Spleen (tissue), 11 donors: ENCODE measurements around the gene ACP4. TPM values are rescaled to one million over a fixed set of nuclear protein-coding genes. Genes with fewer than 3 reads are reported as not detected.

Experiments used
- DNase-seq: peaks from one replicate; pipeline ENCODE4 v3.0.0-alpha.2; 2020
- H3K27ac ChIP-seq, 8 donors: fragments of 200-600 bp; sonication (generic) in 7 of 8; 1 replicate in 4 of 8; 2 replicates in 4 of 8; pipeline versions ENCODE4 v1.5.0 to v1.8.0; 2016 to 2021; ENCODE audit warnings: inconsistent platforms in 4 of 8, mild to moderate bottlenecking in 4 of 8, moderate library complexity in 1 of 8
- H3K27me3 ChIP-seq, 7 donors: fragments of 200-600 bp; sonication (generic) in 6 of 7; replicated peaks in 1 of 7; 1 replicate in 4 of 7; 2 replicates in 3 of 7; pipeline versions ENCODE4 v1.5.0 to v1.8.0; 2016 to 2021; ENCODE audit warnings: inconsistent platforms in 3 of 7, mild to moderate bottlenecking in 1 of 7
- H3K36me3 ChIP-seq, 6 donors: fragments of 200-600 bp; sonication (generic) in 5 of 6; 1 replicate in 4 of 6; 2 replicates in 2 of 6; pipeline versions ENCODE4 v1.5.0 to v1.8.0; 2016 to 2021; ENCODE audit warnings: inconsistent platforms in 2 of 6
- H3K4me1 ChIP-seq, 6 donors: fragments of 200-600 bp; sonication (generic) in 5 of 6; 1 replicate in 3 of 6; 2 replicates in 3 of 6; pipeline versions ENCODE4 v1.5.0 to v1.8.0; 2016 to 2021; ENCODE audit warnings: inconsistent platforms in 3 of 6
- H3K4me3 ChIP-seq, 8 donors: fragments of 200-600 bp; sonication (generic) in 7 of 8; 1 replicate in 4 of 8; 2 replicates in 4 of 8; pipeline versions ENCODE4 v1.5.0 to v1.8.0; 2016 to 2021; ENCODE audit warnings: inconsistent platforms in 4 of 8, mild to moderate bottlenecking in 4 of 8, moderate library complexity in 2 of 8
- H3K9me3 ChIP-seq, 8 donors: fragments of 200-600 bp; sonication (generic) in 7 of 8; 1 replicate in 4 of 8; 2 replicates in 4 of 8; pipeline versions ENCODE4 v1.5.0 to v1.8.0; 2016 to 2021; ENCODE audit warnings: inconsistent platforms in 4 of 8
- CTCF ChIP-seq, 11 experiments: fragments of 200-600 bp in 7 of 11; fragments of 450-650 bp in 4 of 11; sonication (generic) in 4 of 11; IDR thresholded peaks in 8 of 11; conservative IDR thresholded peaks in 3 of 11; 1 replicate in 7 of 11; 2 replicates in 4 of 11; pipeline versions ENCODE4 v1.4.0 to v1.8.0; 2016 to 2021; ENCODE audit warnings: antibody characterized with exemption in 11 of 11, inconsistent platforms in 4 of 11, mild to moderate bottlenecking in 1 of 11
- POLR2A ChIP-seq, 3 donors: fragments of 450-650 bp; IDR thresholded peaks; one replicate each; pipeline ENCODE4 v1.5.1; 2017; ENCODE audit warnings: antibody characterized with exemption in 3 of 3, mild to moderate bottlenecking in 1 of 3
- POLR2AphosphoS5 ChIP-seq, 3 donors: sonication (generic); formaldehyde crosslinking; IDR thresholded peaks; one replicate each; pipeline ENCODE4 v1.5.1; 2017; ENCODE audit warnings: antibody characterized with exemption in 3 of 3
- WGBS, 5 donors: extraction: QIAGEN DNeasy Blood & Tissue Kit in 3 of 5; methylation state at CpG; one replicate each; pipeline versions ENCODE4 v1.1.5 to v1.1.7; 2013 to 2018; 5-methylcytosine and 5-hydroxymethylcytosine counted together
- intact Hi-C: fragments of 100-400 bp; cut with DNase I; formaldehyde crosslinking; loops from one replicate; pipeline ENCODE4 v1.15.0; 2023; ENCODE audit warnings: low total_unique reads
- polyA plus RNA-seq, 3 donors: library from polyadenylated mRNA; stranded (reverse); fragments of 200-250 nt; gene quantifications; one replicate each; pipeline ENCODE4 v1.2.1, GENCODE V29; 2013
- total RNA-seq, 7 donors: library from RNA; depleted of rRNA in 3 of 7; stranded (reverse); fragments of >200 nt in 3 of 7; fragmentation: NEBNext Ultra II Directional in 4 of 7; extraction: Animal tissue kit (Norgen Biotek cat#: 25700) in 4 of 7; gene quantifications; one replicate each; pipeline versions ENCODE4 v1.1.0 to v1.2.1, GENCODE V29; 2016 to 2021
- donor health status: healthy with polysubstance abuse.
- donor health status: DM: no; HTN: no; CAD: no; lungs with moderate emphysema.
- donor health status: DM: no; HTN: no; CAD: no.
- donor health status: Bipolar disorder and iron deficiency.
- donor health status: healthy.
- donor health status: DM: no; HTN: no; CAD: no.
- donor health status: DM: yes; HTN: yes; CAD: no.

Gene ACP4
- total and polyA plus RNA-seq, 10 donors: not detected

DNA sequence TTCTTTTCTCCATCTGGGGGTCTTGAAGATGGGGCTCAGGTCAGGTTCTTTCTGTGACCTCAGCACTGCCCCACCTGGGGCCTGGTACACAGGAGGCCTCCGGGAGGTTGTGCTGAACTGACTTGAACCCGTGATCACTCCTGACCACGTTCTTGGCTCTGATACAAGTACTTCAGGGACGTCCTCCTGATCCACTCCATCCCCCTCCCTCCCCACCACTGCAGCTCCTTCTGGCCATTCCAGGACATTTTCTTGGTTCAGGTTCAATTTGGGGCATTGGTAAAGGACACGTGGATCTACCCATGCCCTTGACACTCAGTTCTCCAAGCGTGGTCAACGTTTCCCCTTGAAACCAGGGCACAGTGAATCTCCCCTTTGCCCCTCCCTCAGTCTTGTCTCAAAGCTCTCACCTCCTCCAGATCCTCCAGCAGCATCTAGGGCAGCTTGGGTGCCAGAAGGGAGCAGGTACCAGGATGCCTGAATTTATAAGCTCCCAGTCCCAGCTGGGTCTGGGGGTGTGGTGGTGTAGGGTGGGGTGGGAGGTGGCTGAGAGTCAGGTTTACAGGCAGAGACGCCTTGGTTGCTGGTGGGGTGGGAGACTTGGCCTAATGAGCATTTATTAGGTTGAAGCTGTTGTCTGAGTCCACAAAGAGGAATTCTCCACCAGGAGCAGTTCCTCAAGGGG lies 43.0 kb downstream of the ACP4 start, which contains the start of gene KLK15:
KLK15 (minus strand) TSS at position 458 of the 685 bp plus-strand sequence. CDS start 2,082 bp downstream, outside the sequence.
- Histone ChIP-seq H3K4me3 (no peak within 1 kb of the TSS), H3K36me3 (no peaks in the 10 kb centered on the region), H3K4me1 (peaks cover 0 to 17% (median 10%) of the 10 kb centered on the region in 6 donors), H3K27me3 (peaks cover 0 to 87% (median 14%) of the 10 kb centered on the region in 7 donors), H3K27ac (no peak within 1 kb of the TSS), H3K9me3 (no peaks in the 10 kb centered on the region)
- DNase-seq: peak; percentile 36
- TF ChIP-seq CTCF (IDR thresholded peaks at IDR 0.05 in 8 of 11, conservative IDR thresholded peaks at IDR 0.05 in 3 of 11) (no peak), POLR2AphosphoS5 (IDR thresholded peaks at IDR 0.05) (no peak), POLR2A (IDR thresholded peaks at IDR 0.05) (no peak)
- intact Hi-C loops: no loop called here
- WGBS, 5 donors: 50 to 73% (median 64%) methylated on average over 8 of the region's 8 CpGs

GRCh38 chr19:50833802-50834167 lies 43.6 kb downstream of the ACP4 start:
- peaks cover 0 to 17% (median 10%) of the 10 kb centered on the region in 6 donors for H3K4me1 ChIP-seq
- no peak overlapping the region for H3K27ac ChIP-seq
- DNase-seq: no peak
- no peak for TF ChIP-seq POLR2AphosphoS5 (IDR thresholded peaks at IDR 0.05)
- no peak for TF ChIP-seq CTCF (IDR thresholded peaks at IDR 0.05 in 8 of 11, conservative IDR thresholded peaks at IDR 0.05 in 3 of 11)
- TF ChIP-seq POLR2A (IDR thresholded peaks at IDR 0.05): no peak
- peaks cover 0 to 92% (median 14%) of the 10 kb centered on the region in 7 donors for H3K27me3 ChIP-seq
- intact Hi-C loops: no loop called here
- H3K36me3 ChIP-seq: no peaks in the 10 kb centered on the region
- no peaks in the 10 kb centered on the region for H3K9me3 ChIP-seq
- WGBS, 5 donors: 82 to 99% (median 92%) methylated on average over 6 of the region's 6 CpGs
- no peak overlapping the region for H3K4me3 ChIP-seq

DNA sequence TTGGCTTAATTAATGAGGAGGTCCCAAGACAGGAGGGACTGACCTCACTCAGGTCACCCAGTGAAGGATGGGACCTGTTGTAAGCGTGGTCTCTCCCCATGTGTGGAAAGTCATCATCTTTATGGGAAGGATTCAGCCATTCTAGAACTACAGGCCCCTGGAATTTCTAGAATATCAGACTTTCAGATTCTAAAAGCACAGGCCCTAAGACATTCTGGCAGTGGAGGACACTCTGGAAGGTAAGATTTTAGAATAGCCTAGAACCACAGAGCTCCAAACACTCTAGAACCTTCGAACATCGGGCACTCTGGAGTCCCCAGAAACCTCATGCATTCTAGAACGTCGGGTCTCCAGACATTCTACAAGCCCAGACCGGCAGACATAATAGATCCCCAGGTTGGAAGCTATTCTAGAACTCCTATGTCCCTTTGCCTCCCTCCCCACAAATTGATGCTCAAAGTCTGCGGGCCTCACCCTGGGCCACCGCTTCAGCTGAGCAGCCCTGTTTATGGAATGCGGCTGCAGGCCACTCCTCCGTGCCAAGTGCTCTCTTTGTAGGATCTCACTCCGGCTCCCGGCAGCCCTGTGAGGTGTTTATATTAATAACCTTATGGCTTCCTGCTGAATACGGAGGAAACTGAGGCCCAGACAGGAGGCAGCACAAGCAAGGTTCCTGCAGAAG lies 45.0 kb downstream of the ACP4 start:
- peak overlapping the region; percentile 34 to 75 (median 48) for H3K4me3 ChIP-seq
- intact Hi-C loops: no loop called here
- 34 to 41% (median 34%) methylated on average over 13 of the region's 13 CpGs for WGBS, 5 donors
- H3K9me3 ChIP-seq: no peaks in the 10 kb centered on the region
- TF ChIP-seq POLR2AphosphoS5 (IDR thresholded peaks at IDR 0.05) (no peak), CTCF (IDR thresholded peaks at IDR 0.05 in 8 of 11, conservative IDR thresholded peaks at IDR 0.05 in 3 of 11) (no peak), POLR2A (IDR thresholded peaks at IDR 0.05) (no peak)
- DNase-seq: no peak
- peaks cover 0 to 17% (median 10%) of the 10 kb centered on the region in 6 donors for H3K4me1 ChIP-seq
- peaks cover 0 to 89% (median 14%) of the 10 kb centered on the region in 7 donors for H3K27me3 ChIP-seq
- H3K27ac ChIP-seq: peak overlapping the region in 2 of 8 donors; percentile 3 to 19
- no peaks in the 10 kb centered on the region for H3K36me3 ChIP-seq
